Measurements from ENCODE around the gene MED28.
"Not testable (repeated sequence)": the region's sequence is repeated elsewhere in the genome, so short reads cannot be mapped to it uniquely, and the experiment has no call there.

DNA sequence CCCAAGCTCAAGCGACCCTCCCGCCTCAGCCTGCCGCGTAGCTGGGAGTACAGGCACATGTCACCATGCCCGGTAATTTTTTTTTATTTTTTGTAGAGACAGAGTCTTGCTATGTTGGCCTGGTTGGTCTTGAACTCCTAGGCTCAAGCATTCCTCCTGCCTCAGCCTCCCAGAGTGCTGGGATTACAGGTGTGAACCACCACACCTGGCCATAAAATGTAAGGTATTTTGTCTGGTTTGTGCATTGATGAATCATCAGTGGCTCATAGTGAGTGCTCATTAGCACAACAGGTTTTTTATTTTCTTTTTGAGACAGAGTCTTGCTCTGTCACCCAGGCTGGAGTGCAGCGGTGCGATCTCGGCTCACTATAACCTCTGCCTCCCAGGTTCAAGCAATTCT, 44.8 kb downstream of the MED28 start:
- TF ChIP-seq, protein P1, sequence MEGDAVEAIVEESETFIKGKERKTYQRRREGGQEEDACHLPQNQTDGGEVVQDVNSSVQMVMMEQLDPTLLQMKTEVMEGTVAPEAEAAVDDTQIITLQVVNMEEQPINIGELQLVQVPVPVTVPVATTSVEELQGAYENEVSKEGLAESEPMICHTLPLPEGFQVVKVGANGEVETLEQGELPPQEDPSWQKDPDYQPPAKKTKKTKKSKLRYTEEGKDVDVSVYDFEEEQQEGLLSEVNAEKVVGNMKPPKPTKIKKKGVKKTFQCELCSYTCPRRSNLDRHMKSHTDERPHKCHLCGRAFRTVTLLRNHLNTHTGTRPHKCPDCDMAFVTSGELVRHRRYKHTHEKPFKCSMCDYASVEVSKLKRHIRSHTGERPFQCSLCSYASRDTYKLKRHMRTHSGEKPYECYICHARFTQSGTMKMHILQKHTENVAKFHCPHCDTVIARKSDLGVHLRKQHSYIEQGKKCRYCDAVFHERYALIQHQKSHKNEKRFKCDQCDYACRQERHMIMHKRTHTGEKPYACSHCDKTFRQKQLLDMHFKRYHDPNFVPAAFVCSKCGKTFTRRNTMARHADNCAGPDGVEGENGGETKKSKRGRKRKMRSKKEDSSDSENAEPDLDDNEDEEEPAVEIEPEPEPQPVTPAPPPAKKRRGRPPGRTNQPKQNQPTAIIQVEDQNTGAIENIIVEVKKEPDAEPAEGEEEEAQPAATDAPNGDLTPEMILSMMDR (IDR thresholded peaks at IDR 0.05), result not testable (repeated sequence)
- not testable (repeated sequence) for TF ChIP-seq POLR2A, POLR2AphosphoS5 (IDR thresholded peaks at IDR 0.05)

Measured in prostate gland (tissue), 2 donors.